ENCODE data around the gene PRR20A.
"Not testable (repeated sequence)": the region's sequence is repeated elsewhere in the genome, so short reads cannot be mapped to it uniquely, and the experiment has no call there.

DNA sequence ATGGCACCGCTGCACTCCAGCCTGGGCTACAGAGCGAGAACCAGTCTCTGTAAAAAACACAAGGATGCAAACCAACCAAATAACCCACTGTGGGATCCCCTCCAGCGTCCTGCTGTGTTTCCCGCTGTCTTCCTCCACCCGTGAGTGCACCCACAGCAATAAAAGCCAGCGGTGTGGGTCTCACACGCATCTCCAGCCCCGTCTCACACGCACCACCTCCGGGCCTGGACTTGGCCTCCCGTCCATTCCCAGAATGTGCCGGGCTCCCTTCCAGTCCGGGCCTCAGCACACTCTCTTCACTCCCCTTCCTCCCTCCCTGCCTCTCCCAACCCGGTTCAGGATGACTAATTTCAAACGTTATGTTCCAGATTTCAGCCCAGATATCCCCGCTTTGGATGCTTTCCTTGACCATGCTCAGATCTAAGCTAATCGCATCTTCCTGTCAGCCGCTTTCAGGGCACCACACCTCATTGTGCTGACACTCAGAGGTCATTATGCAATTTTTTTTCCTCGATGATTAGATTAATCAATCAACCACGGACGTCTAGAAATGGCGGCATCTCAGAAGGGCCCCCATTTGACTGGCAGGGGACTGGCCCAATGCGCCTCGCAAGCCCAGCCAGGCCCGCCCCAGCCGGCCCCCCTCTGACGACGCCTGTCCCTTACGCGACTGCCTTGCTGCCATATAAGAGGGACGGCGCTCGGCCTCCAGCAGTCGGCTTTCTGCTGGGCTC is at the start of gene PRR20A:
- TF ChIP-seq, protein P1, sequence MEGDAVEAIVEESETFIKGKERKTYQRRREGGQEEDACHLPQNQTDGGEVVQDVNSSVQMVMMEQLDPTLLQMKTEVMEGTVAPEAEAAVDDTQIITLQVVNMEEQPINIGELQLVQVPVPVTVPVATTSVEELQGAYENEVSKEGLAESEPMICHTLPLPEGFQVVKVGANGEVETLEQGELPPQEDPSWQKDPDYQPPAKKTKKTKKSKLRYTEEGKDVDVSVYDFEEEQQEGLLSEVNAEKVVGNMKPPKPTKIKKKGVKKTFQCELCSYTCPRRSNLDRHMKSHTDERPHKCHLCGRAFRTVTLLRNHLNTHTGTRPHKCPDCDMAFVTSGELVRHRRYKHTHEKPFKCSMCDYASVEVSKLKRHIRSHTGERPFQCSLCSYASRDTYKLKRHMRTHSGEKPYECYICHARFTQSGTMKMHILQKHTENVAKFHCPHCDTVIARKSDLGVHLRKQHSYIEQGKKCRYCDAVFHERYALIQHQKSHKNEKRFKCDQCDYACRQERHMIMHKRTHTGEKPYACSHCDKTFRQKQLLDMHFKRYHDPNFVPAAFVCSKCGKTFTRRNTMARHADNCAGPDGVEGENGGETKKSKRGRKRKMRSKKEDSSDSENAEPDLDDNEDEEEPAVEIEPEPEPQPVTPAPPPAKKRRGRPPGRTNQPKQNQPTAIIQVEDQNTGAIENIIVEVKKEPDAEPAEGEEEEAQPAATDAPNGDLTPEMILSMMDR (conservative IDR thresholded peaks at IDR 0.05; ENCODE audit: low read depth in 2 of 2), result not testable (repeated sequence)
- TF ChIP-seq CREB1 (CRISPR knock-in tag; IDR thresholded peaks at IDR 0.05; ENCODE audit: low read depth); STAT1 (IDR thresholded peaks at IDR 0.05; ENCODE audit: unreplicated experiment); POLR2AphosphoS5 (IDR thresholded peaks at IDR 0.05; ENCODE audit: low read depth); EZH2 (IDR thresholded peaks at IDR 0.05; ENCODE audit: low read depth, unreplicated experiment); EZH2phosphoT487 (IDR thresholded peaks at IDR 0.05; ENCODE audit: unreplicated experiment); JUNB (IDR thresholded peaks at IDR 0.05; ENCODE audit: unreplicated experiment); ZNF331 (CRISPR knock-in tag; IDR thresholded peaks at IDR 0.05; ENCODE audit: low read depth); ZNF114 (CRISPR knock-in tag; IDR thresholded peaks at IDR 0.05): not testable (repeated sequence)
- TF ChIP-seq, protein P2, sequence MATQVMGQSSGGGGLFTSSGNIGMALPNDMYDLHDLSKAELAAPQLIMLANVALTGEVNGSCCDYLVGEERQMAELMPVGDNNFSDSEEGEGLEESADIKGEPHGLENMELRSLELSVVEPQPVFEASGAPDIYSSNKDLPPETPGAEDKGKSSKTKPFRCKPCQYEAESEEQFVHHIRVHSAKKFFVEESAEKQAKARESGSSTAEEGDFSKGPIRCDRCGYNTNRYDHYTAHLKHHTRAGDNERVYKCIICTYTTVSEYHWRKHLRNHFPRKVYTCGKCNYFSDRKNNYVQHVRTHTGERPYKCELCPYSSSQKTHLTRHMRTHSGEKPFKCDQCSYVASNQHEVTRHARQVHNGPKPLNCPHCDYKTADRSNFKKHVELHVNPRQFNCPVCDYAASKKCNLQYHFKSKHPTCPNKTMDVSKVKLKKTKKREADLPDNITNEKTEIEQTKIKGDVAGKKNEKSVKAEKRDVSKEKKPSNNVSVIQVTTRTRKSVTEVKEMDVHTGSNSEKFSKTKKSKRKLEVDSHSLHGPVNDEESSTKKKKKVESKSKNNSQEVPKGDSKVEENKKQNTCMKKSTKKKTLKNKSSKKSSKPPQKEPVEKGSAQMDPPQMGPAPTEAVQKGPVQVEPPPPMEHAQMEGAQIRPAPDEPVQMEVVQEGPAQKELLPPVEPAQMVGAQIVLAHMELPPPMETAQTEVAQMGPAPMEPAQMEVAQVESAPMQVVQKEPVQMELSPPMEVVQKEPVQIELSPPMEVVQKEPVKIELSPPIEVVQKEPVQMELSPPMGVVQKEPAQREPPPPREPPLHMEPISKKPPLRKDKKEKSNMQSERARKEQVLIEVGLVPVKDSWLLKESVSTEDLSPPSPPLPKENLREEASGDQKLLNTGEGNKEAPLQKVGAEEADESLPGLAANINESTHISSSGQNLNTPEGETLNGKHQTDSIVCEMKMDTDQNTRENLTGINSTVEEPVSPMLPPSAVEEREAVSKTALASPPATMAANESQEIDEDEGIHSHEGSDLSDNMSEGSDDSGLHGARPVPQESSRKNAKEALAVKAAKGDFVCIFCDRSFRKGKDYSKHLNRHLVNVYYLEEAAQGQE (IDR thresholded peaks at IDR 0.05; ENCODE audit: unreplicated experiment), result not testable (repeated sequence)

Data from GM23338 (cell line).